AG09309 (cell line): Measurements from ENCODE around the gene ENTPD6.

Source experiments
- DNase-seq: peaks from one replicate; pipeline ENCODE4 v3.0.0-alpha.2; 2010; ENCODE audit warnings: low read depth
- H3K4me3 ChIP-seq: 2 replicates; pipeline ENCODE4 v1.5.1; 2011; ENCODE audit warnings: mild to moderate bottlenecking, low read depth, low read length, moderate library complexity; ENCODE audit not compliant: control insufficient read depth
- TF ChIP-seq, protein P1 (sequence below): IDR thresholded peaks from 2 replicates; pipeline ENCODE4 v1.5.1; 2011; ENCODE audit warnings: mild to moderate bottlenecking, low read depth, low read length, inconsistent platforms; ENCODE audit not compliant: insufficient read depth, control insufficient read depth; ENCODE audit errors: missing control alignments

The ENTPD6 gene

DNA sequence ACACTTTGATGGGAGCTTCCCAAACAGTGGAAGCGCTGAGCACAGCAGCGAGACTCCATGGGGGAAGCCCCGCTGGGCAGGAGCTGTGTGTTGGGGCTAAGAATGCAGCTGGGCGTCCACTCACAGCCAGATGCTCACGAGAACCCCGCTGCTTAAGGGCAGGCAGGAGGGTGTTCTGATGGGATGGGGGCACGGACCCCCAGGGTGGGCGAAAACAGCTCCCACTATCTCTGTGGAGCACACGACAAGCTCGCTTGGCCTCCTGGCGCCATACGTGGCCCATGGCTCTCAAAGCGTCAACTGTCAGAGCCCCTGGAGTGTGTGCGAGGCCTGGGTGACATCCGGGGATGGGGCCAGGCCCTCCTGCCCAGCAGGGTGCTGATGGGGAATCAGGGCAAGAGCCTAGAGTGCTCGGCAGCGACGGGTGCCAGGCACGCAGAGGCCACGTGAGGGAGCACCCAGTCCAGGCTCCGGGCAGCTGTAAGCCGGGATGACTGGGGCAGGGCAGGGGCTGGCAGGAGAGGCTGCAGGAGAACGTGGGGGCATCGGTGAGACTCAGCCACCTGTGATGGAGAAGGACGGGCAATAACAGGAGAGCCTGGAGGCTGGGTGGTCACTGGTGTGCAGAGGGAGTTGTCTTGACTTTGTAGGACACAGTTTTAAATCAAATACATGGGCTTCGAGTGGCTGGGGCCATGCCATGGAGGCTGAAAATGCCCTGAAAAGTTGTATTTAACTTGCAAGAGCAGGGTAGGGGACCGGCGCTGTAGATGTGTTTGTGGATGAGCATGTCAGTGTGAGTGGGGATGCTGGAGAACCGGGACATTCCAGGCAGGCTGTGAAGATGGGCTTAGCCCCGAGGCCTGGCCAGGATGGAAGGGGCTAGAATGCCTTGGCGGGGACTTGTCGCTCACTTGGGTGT lies 79.6 kb downstream of the ENTPD6 start:
- TF ChIP-seq, protein P1, sequence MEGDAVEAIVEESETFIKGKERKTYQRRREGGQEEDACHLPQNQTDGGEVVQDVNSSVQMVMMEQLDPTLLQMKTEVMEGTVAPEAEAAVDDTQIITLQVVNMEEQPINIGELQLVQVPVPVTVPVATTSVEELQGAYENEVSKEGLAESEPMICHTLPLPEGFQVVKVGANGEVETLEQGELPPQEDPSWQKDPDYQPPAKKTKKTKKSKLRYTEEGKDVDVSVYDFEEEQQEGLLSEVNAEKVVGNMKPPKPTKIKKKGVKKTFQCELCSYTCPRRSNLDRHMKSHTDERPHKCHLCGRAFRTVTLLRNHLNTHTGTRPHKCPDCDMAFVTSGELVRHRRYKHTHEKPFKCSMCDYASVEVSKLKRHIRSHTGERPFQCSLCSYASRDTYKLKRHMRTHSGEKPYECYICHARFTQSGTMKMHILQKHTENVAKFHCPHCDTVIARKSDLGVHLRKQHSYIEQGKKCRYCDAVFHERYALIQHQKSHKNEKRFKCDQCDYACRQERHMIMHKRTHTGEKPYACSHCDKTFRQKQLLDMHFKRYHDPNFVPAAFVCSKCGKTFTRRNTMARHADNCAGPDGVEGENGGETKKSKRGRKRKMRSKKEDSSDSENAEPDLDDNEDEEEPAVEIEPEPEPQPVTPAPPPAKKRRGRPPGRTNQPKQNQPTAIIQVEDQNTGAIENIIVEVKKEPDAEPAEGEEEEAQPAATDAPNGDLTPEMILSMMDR: no peak

DNA sequence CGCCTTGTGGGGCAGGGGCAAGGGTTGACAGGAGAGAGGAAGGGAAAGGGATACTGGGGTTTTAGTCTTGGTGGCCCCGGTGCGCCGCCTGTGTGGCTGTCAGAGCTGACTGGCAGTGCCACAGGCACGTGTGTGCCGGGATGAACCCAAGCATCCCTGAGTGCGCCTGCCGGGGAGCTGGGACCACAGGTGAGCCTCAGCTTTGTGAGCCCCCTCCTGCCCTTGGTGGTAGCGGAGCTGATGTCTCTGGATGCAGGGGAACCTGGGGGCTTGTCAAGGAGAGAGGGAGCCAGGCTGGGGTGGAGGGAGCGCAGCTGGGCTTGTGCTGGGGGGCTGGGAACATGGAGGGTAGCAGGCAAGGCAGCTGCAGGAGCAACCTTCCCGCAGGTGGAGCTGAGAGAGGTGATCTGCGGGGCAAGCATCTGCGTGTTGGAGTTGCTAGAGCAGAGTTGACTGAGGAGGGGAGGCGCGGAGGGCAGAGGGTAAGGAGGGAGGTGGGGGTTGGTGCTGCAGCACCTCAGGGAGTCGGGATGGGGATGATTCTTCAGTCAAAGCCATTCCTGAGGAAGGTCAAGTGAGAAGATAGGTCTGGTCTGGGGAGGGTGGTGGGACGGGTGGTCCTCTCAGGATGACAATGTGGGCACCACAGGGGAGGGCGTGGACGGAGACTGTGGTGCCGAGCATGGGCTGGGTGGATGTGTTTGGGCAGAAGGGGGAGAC lies 80.5 kb downstream of the ENTPD6 start:
- DNase-seq: no peak
- no peak overlapping the region for H3K4me3 ChIP-seq
- TF ChIP-seq, protein P1: no peak

More for the DNA sequence above, 79.6 kb downstream of the ENTPD6 start:
- no peak overlapping the region for H3K4me3 ChIP-seq
- no peak for DNase-seq
